HG03095 (cell line): ENCODE measurements around the gene DPP6.
"Not testable (repeated sequence)": the region's sequence is repeated elsewhere in the genome, so short reads cannot be mapped to it uniquely, and the experiment has no call there.

ENCODE experiments used
- ATAC-seq: cut with Tn5 transposase; IDR thresholded peaks from one replicate; pipeline ENCODE4 v1.9.1; 2021; ENCODE audit warnings: moderate library complexity; ENCODE audit not compliant: unreplicated experiment

Gene DPP6

DNA sequence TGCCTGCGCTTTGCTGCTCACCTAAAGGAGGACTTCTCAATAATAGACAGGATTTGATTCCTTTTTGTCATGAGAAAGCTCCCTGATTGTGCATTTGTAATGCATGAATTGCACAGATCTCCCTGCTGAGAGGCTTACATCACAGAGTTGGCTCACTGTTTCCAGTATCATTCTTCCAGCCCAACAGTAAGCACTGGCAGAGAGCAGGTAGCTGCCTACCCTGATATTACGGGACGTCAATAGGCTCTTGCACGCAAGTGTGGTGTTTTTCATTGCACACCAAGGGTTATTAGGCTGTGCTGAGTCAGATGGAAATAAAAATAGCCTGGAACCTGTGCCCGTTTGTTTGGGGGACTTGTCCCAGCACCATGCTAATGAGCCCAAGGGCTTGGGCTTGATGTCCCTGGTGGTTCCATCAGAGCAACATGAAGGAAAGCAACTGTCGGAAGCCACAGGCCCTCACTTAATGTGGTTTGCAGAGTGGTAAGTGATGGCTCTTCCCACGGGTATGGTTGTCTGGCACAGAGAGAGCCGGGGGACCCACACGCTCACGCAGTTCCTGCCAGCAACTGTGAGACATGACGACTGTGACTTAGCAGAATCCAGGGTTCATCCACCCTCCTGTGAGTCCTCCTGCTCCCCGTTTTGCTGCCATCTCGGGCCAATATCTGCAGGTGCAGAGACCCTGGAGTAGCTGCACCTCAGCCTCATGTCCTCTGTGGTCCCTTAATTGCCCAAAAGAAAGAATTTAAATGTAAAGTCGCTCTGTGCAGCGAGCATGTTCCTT, 20.4 kb downstream of the DPP6 start:
- not testable (repeated sequence) for ATAC-seq

DNA sequence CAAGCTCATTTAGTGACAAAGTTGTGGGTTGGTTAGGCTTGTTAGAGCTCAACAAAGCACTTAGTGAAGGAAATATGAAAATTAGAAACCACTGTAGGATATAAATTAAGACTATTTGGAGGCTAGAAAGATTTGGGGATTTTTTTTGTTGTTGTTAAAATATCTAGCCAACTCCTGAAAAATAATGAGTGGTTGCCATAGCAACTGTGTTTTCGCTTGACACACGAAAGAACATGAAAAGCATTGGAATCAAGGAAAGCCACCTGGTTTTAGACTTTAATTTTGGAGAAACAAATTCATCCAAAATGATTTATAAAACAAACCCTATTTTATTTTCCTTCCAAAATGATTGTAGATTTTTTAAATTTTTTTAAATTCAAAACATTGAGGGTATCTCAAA, 26.3 kb downstream of the DPP6 start:
- not testable (repeated sequence) for ATAC-seq

DNA sequence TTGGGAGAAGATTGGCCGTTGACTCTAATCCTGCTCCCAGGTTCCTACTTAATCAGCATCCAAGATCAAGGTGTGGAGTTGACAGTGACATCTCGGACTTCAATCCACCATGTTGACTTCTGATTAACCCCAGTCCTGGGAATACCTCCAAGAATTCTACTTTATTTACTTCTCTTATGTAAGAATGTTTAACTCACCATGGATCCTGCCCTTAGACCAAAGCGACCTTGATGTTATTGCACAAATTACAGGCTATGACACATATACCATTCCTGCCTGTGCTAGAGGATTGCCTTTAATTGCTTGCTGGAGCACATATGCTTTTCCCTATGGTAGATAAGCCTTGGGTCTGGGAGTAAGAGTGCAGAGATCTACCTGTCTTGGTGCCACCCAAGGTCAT, 28.1 kb downstream of the DPP6 start:
- not testable (repeated sequence) for ATAC-seq

GRCh38 chr7:154087037-154087725, 35.0 kb downstream of the DPP6 start:
- not testable (repeated sequence) for ATAC-seq

DNA sequence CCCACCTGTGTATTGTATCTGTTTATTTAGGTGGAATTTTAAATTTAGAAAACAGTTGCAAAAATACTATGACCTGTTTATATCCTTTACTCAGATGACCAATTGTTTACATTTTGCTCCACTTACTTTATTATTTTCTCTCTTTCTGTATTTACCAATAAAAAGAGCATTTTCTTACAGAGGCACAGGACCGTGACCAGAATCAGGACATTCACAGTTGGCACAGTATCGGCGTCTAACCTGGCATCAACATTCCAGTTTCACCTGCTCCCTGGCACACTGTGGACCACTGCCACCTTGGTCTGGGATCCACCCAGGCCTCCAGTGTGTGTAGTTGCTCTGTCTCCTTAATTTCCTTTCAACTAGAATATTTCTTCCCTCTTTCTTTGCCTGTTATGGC, 39.9 kb downstream of the DPP6 start:
- not testable (repeated sequence) for ATAC-seq

DNA sequence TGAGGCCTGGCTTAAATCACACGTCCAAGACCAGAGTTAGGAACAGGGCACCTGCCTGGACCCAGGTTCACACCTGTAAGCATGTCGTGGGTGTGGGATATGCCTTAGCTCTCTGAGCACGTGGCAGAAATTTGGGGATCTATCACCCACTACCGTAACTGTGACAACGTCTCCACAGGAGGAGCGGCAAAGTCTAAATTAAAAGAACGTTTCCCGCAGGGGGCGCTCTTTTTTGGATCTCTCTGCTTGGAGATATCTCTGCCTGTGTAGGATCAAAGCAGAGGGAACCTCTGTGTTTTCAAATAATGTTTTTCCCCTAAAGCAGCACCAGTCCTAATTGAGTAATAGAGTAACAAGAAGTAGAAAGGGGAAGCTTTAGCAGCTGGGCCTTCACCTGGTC, 43.0 kb downstream of the DPP6 start:
- not testable (repeated sequence) for ATAC-seq

GRCh38 chr7:154105063-154105462, 52.9 kb downstream of the DPP6 start:
- not testable (repeated sequence) for ATAC-seq

GRCh38 chr7:154109615-154110014, 57.4 kb downstream of the DPP6 start:
- ATAC-seq: not testable (repeated sequence)

- ATAC-seq: not testable (repeated sequence)
Observed at GRCh38 chr7:154113732-154114351, 61.6 kb downstream of the DPP6 start.

- ATAC-seq: not testable (repeated sequence)
Observed at GRCh38 chr7:154117411-154118390, 65.5 kb downstream of the DPP6 start.

GRCh38 chr7:154120825-154121224, 68.6 kb downstream of the DPP6 start:
- not testable (repeated sequence) for ATAC-seq

- not testable (repeated sequence) for ATAC-seq
Observed at GRCh38 chr7:154122720-154123119, 70.5 kb downstream of the DPP6 start.

GRCh38 chr7:154123397-154123796, 71.2 kb downstream of the DPP6 start:
- ATAC-seq: not testable (repeated sequence)

GRCh38 chr7:154129142-154129541, 76.9 kb downstream of the DPP6 start:
- ATAC-seq: not testable (repeated sequence)

DNA sequence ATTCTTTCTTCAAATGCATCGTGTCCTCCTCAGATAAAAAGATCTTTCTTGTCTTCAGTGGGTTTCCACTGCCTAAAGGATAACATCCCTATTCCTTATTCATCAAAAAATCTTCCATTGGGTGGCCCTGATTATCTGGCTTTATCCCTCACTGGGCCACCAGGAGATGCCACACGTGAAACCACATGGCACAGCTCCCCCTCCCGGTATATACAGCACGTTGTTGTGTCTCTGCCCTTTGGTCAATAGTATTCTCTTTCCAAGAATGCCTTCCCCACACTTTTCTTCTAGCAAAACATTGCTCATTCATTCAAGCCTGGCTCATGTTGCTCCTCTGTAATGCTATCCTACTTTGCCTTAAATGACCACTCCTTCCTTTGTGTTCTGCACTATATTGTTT, 80.4 kb downstream of the DPP6 start:
- not testable (repeated sequence) for ATAC-seq

DNA sequence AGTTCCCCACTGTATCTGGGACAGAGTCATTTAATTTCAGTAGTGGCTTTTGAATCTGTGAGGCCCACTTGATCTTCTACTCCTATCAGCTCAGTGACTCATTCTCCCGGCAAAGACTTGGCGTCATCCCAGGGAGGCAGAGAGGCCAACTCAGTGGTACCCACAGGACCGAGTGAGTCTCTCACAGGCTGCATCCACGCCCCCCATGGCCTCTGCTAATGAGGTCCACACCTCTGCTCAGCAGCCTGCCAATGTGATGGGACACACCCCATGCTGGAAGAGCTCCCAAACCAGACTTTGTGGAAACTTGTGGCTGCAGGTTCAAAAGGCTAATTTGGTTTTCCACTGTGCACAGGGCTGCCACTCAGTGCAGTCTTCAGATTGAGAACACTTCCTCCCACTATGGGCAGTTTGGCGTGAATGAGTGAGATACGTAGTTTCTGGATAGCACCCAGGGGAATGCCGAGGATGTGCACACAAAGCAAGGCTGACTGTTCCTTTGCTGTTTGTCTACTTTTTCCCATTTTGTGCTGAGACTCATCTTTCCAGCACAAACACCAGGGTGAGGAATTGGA, 81.6 kb downstream of the DPP6 start:
- not testable (repeated sequence) for ATAC-seq

DNA sequence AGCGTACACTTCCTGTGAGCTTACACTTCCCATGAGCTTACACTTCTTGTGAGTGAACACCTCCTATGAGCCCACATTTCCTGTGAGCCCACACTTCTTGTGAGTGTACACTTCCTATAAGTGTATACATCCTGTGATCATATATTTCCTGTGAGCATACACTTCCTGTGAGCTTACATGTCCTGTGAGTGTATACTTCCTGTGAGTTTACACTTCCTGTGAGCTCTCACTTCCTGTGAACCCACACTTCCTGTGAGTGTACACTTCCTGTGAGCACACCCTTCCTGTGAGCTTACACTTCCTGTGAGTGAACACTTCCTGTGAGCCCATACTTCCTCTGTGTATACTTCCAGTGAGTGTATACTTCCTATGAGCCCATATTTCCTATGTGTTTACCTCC, 82.5 kb downstream of the DPP6 start:
- ATAC-seq: not testable (repeated sequence)

- ATAC-seq: not testable (repeated sequence)
Observed at GRCh38 chr7:154135646-154136045, 83.4 kb downstream of the DPP6 start.

DNA sequence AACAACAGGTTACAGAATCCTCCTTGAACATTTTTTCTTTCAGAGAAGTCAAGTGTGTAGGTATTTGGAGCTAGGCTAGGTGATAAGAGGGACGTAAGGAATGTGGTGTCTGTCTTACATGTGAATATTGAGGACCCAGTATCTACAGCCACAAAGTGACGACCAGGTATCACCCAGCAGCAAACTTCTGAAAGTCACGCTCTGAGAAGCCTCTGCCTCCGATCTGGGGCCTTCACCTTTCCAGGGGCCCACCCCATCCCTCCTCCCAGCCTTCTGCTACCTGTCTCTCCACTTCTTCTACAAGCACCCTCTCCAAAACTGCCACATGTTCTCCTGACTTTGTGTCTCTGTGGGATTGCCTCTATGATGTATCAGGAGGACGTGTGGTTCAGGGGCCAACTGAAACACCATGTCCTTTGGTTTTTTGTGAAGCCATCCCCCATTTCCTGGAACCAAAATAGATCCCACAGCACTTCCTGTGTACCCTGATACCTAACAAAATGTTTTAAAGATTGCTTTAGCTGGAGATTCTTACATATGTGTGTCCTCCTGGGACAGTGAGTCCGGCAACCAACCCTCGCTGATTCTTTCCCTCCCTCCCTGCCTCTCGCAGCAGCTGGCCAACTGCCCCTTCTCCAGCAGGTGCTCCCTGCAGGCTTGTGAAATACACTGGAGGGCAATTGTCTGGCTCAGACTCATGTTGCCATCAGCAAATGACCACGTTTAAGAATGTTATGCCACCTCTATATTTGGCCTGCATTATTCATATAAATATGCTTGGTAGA, 93.9 kb downstream of the DPP6 start:
- not testable (repeated sequence) for ATAC-seq
